Esophagus squamous epithelium (tissue), 4 donors: ENCODE measurements around the gene GOLGA6A.

Source experiments
- CTCF ChIP-seq, 6 experiments: fragments of 450-650 bp in 4 of 6; fragments of 200-600 bp in 2 of 6; sonication (generic) in 2 of 6; IDR thresholded peaks; one replicate each; pipeline ENCODE4 v1.5.1; 2016 to 2019; ENCODE audit warnings: antibody characterized with exemption in 6 of 6, mild to moderate bottlenecking in 4 of 6, moderate library complexity in 4 of 6
- POLR2A ChIP-seq, 4 donors: fragments of 450-650 bp; IDR thresholded peaks; one replicate each; pipeline ENCODE4 v1.6.1; 2017; ENCODE audit warnings: antibody characterized with exemption in 4 of 4, mild to moderate bottlenecking in 4 of 4, moderate library complexity in 3 of 4

- no peak for TF ChIP-seq CTCF (IDR thresholded peaks at IDR 0.05)
- TF ChIP-seq POLR2A (IDR thresholded peaks at IDR 0.05) = no peak
Measured at GRCh38 chr15:74121858-74122257, 39.5 kb upstream of the GOLGA6A start.
